Coronary artery (tissue), 2 donors: ENCODE data around the gene AMBRA1.
"Not testable (repeated sequence)": the region's sequence is repeated elsewhere in the genome, so short reads cannot be mapped to it uniquely, and the experiment has no call there.

Experiments used
- DNase-seq: peaks from one replicate; pipeline ENCODE4 v3.0.0-alpha.2; 2017; ENCODE audit warnings: low spot score
- H3K27ac ChIP-seq, 2 donors: fragments of 200-600 bp; sonication (generic); one replicate each; pipeline ENCODE4 v1.5.1; 2016 to 2019
- H3K4me3 ChIP-seq: fragments of 200-600 bp; sonication (generic); 2 replicates; pipeline ENCODE4 v1.5.1; 2016; ENCODE audit warnings: mild to moderate bottlenecking, moderate library complexity
- TF ChIP-seq, protein P1 (sequence below): fragments of 200-600 bp; sonication (generic); IDR thresholded peaks from one replicate; pipeline ENCODE4 v1.5.1; 2019; ENCODE audit warnings: antibody characterized with exemption

Gene AMBRA1

DNA sequence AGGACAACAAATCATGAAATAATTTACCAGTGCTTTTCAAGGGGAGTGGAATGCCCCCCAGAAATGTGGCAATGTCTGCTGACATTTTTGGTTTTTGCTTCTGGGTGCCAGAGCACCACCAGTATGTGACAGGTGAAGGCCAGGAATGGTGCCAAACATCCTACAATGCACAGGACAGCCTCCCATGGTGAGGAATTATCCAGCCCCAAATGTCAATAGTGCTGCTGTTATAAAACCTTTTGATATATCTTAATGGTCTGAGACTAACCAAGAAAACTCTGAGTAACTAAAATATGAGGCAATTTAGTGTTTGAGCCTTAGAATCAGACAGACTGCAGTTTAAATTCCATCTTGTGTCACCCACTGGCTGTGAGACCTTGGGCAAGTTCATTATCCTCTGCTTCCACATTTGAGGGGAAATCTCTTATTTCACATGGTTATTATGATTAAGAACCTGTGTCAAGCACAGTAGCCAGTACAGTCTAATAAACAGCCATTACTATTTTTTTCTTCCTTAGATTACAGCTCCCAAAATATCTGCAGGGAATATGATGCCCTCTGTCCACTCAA is 69.5 kb downstream of the AMBRA1 start:
- TF ChIP-seq, protein P1, sequence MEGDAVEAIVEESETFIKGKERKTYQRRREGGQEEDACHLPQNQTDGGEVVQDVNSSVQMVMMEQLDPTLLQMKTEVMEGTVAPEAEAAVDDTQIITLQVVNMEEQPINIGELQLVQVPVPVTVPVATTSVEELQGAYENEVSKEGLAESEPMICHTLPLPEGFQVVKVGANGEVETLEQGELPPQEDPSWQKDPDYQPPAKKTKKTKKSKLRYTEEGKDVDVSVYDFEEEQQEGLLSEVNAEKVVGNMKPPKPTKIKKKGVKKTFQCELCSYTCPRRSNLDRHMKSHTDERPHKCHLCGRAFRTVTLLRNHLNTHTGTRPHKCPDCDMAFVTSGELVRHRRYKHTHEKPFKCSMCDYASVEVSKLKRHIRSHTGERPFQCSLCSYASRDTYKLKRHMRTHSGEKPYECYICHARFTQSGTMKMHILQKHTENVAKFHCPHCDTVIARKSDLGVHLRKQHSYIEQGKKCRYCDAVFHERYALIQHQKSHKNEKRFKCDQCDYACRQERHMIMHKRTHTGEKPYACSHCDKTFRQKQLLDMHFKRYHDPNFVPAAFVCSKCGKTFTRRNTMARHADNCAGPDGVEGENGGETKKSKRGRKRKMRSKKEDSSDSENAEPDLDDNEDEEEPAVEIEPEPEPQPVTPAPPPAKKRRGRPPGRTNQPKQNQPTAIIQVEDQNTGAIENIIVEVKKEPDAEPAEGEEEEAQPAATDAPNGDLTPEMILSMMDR, result no peak
- Histone ChIP-seq H3K27ac (no peak overlapping the region), H3K4me3 (no peak overlapping the region)
- DNase-seq, result no peak

DNA sequence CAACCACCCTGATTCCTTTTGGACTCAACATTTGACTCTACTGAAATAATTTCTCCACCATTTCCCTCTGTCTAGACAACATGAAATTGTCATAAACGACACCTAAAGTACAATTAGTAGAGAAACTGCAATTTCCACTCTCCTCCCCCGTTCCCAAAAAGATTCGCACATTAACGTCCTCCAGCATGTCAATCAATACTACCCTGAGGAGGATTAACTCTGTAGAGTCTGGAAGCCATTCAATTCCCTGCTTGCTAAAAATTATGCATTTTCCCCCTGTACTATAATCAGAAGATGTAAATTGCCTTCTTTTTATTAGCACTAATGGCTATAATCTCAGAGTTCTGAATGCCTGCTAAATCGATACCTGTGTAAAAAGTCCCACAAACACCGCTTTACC is 70.5 kb downstream of the AMBRA1 start:
- TF ChIP-seq, protein P1, result no peak
- no peak overlapping the region for H3K4me3 ChIP-seq
- no peak for DNase-seq
- H3K27ac ChIP-seq, result no peak overlapping the region

DNA sequence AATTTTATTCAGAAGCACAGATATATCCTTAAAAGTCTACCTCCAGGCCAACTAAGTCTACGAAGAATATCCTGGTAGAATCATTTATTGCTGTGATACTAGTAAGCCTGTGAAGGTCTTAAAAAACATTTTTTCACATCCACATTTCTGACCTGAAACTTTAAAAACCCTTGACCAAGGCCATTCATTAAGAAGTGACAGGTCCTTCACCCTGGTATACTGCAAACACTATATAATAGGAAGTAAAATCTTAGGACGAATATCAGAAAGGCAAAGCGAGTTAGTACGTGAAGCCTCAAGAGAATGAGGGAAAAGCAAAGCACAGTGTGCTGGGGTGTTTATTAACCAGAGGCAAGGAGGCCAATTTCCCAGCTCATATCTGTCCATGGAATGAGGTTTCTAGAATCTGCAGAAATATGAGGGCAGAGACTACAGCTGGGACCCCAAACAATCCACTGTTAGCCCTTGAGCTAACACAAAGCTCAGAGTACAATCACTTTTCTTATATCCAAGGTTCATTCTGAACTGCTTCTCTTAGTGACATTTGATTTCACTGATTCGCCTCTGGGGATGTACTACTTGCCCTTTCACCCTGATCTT is 71.0 kb downstream of the AMBRA1 start:
- DNase-seq, result no peak
- H3K27ac ChIP-seq, result no peak overlapping the region
- TF ChIP-seq, protein P1, result no peak

DNA sequence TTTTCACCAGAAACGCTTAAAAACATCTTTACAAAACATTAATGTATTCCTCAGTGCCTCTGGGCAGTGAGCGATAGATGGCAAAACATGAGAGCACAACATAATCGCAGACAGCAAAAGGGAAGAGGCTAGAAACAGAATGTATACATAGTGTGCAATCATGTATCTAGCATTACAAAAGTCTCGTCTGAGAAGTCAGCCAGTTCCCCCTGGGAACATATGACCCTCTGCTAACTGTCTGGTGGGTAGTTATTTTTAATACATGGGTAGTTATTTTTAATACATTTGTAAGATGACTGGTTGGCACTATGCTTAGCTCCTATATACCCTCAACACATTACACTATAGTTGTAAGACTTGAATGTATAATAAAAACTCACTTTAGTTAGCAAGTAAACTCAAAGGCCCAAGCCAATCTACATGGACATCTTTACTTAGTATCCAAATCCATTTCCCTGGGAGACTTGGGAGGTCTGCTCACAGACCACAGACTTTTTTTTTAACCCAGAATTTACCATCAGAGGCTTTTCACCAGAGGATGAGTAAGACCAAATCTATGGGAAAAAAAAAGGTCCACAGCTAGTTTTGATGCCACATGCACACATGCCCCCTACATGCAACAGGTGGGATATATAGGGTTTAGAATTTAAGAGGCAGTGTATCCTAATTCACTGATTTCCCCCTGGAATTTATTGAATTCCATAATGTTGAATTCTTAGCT is 71.7 kb downstream of the AMBRA1 start:
- Histone ChIP-seq H3K4me3 (no peak overlapping the region), H3K27ac (no peak overlapping the region)
- DNase-seq, result no peak
- TF ChIP-seq, protein P1, result no peak

More for the DNA sequence above, 71.0 kb downstream of the AMBRA1 start:
- no peak overlapping the region for H3K4me3 ChIP-seq

DNA sequence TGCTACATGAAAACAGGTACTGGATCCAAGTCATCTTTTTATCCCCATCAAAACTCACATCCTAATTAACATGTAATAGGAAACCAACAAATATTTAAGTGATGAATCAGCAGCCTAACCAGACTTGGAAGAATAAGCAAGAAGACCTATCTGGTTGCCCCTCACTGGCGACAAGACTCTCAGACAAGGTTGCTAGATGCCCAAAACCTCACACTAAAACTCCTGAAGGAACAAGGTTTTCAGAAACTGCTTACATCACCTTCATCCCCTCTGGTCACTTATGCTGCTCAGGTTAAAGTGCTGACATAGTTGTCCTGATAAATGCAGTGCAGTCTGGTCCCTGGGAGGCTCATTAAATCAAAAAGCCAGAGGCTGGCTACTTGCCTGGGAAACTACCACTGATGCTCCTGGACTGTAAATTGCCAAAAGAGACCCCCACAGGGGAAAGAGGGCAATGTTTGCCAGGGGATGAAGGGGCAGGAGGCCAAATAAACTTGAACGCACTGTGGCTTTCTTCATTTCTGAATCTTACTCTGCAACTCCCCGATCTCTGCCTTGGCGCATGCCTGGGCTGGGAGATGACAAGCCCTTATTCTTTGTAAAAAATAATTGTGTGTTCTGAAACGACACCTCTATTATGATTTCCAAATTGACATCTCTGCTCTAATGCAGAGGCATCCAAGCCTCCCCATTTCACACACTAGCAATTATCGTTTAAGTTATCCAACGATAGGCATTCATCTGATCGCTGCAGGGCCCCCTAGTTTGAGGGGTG is 72.7 kb downstream of the AMBRA1 start:
- Histone ChIP-seq H3K27ac (no peak overlapping the region), H3K4me3 (no peak overlapping the region)
- TF ChIP-seq, protein P1, result no peak
- DNase-seq, result no peak

DNA sequence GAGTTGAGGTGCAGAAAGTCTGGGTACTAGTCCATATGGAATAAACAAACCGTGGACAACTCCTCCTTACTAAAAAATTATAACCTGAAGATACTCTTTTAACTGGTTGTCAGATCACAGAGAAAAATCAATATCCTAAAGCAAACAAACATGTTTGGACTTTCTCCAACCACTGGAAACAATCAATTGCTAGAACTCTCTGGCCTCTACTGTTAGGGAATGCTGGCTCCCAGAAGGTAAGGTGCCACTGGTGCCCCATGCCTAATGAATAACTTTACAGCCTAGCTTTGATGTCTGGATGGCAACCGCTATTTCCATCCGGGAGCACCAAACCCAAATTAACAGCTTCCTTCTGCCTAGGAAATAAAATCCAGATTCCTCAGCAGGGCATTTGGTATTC is 74.5 kb downstream of the AMBRA1 start:
- H3K4me3 ChIP-seq, result no peak overlapping the region
- TF ChIP-seq, protein P1, result no peak
- H3K27ac ChIP-seq, result no peak overlapping the region
- DNase-seq, result no peak

DNA sequence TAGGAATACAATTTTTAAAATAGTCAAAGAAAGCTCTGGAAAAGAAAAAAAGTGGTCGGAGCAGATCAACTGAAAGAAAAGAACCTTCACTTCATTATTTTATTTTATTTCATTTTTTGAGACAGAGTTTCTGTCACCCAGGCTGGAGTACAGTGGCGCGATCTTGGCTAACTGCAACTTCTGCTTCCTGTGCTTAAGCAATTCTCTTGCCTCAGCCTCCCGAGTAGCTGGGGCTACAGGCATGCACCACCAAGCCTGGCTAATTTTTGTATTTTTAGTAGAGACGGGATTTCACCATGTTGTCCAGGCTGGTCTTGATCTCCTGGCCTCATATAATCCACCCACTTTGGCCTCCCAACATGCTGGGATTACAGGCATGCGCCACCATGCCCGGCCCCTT is 74.9 kb downstream of the AMBRA1 start:
- not testable (repeated sequence) for DNase-seq, H3K4me3 ChIP-seq, H3K27ac ChIP-seq
